ENCODE measurements around the gene CSNK1G3.

Gene CSNK1G3

GRCh38 chr5:123514615-123515355 lies 2.8 kb downstream of the CSNK1G3 start:
- DNase-seq, result no peak

DNA sequence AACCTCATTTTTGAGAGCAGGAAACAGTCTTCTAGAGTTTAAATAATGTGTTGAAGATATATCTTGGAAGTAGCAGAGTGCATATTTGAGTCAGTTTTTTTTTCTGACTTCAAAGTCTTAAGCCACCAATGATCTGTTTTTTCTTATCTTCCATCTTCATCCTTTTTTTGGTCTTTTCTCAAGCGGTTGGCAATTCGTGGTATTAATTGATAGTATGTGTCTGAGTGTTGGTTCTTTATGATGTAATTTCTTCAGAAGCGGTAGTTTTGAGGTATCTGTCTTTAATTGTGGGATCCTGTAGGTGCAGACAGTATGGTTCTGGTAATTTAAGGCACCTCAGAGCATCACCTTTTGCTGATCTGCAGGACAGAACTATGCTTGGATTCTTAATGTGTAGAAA lies 3.9 kb downstream of the CSNK1G3 start:
- DNase-seq, result no peak

DNA sequence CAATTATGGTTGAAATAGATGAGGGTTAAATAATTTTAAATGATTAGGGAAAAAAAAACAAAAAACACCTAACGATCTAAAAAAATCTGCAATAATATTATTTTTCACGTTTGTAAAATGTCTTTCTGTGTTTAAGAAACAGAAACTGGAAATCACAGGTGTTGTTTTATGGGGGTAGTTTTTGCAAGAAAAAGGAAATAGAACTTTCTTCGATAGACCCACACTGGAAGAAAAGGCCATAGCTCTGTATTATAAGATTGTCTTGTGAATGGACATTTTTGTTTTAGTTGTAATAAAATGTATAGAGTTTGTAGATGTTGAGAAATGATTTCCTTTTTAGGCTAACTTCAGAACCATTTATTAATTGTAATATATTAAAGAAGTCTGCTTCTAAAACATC lies 5.5 kb downstream of the CSNK1G3 start:
- DNase-seq, result no peak

GRCh38 chr5:123518111-123518510 lies 6.1 kb downstream of the CSNK1G3 start:
- DNase-seq, result no peak

DNA sequence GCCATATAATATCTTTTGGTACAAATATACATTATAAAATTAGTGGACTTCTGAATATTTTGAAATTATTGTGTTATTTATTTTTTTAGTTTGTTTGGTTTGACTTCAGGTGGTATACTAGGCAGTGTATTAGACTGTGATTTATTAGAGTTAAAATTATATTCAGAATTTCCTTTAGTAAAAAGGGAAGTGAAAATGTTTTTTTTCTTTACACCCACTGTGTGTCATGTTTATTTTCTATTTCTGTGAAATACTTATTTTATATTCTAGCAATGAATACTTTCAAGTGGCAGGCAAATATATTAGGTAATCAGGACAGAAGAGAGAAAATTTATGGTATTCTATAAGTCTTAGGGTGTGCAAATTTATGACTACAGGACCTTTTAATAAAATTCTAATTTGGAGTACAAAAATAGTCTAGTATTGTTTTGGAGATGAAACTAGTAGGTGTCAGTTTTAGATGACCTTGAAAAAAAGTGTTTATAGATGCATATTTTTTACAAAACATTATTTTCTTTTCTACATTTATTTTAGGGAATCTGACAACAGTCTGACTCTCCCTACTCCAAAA lies 8.8 kb downstream of the CSNK1G3 start:
- no peak for DNase-seq

- DNase-seq, result no peak
Observed at GRCh38 chr5:123524146-123524545, 12.2 kb downstream of the CSNK1G3 start.

DNA sequence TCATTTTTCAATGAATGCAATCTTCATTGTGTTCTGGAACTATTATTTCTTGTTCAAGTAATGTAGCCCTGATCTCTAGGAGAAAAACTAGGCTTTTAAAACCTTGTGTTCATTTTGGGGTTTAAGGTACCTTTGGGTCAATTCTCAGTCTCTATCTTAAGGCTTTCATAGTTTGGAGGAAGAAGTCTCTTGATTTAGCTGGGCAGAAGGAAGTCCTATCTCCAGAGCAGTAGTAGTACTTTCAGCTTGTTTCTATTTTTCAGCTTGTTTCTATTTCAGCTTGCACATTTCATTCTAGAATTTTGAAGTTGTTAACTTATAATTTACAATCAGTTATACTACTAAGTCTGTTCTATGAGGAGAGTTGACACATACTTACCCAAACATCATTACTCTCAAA lies 15.2 kb downstream of the CSNK1G3 start:
- DNase-seq, result no peak

GRCh38 chr5:123528065-123528464 lies 16.1 kb downstream of the CSNK1G3 start:
- DNase-seq, result no peak

DNA sequence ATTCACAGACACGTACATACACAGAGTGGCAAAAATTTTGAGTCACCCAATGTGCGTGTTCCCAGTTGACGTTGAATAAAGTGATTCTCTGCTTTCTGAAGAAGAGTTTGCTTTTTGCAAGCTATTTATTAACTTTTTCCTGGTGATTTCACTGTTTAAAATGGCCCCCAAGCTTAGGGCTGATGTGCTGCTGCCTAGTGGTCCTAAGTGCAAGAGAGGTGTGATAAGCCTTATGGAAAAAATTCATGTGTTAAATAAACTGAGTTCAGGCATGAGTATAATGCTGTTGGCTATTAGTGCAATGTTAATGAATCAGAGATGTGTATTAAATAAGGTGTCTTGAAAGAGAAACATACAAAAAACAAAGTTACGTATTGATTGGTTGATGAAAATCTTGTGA lies 16.9 kb downstream of the CSNK1G3 start:
- no peak for DNase-seq

- no peak for DNase-seq
Observed at GRCh38 chr5:123530728-123531127, 18.8 kb downstream of the CSNK1G3 start.

DNA sequence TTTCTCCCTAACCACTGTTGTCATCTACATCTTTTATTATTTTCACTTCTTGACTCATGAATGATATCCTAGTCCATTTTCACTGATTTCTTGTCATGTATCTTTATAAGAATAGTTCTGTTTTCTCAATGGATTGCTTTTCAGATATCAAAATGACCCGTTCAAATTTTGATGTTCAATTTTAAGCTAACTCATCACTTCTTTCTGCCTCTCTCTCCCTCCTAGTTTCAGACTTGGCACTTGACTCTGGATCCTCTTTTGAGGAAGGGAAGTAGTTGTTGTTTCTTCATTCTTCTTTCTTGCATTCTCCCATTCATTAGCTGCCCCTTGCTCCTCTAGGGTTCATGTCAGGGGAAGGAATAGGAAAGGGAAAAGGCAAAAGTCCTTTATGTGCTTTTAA lies 23.7 kb downstream of the CSNK1G3 start:
- DNase-seq, result no peak

GRCh38 chr5:123537256-123537655 lies 25.3 kb downstream of the CSNK1G3 start:
- no peak for DNase-seq

GRCh38 chr5:123537845-123538244 lies 25.9 kb downstream of the CSNK1G3 start:
- DNase-seq, result no peak

- peak; percentile 28 for DNase-seq
Observed at GRCh38 chr5:123538670-123539459, 26.9 kb downstream of the CSNK1G3 start.

DNA sequence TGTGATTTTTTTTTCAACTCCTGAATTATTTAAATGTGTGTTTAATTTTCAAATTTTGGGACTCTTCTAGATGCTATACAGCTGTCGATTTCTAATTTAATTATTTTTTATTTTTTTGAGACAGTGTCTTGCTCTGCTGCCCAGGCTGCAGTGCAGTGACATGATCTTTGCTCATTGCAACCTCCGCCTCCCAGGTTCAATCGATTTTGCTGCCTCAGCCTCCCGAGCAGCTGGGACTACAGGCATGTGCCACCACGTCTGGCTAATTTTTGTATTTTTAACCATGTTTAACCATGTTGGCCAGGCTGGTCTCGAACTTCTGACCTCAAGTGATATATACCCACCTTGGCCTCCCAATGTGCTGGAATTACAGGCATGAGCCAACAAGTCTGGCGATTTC lies 28.6 kb downstream of the CSNK1G3 start:
- no peak for DNase-seq

GRCh38 chr5:123543438-123543837 lies 31.5 kb downstream of the CSNK1G3 start:
- DNase-seq, result no peak

DNA sequence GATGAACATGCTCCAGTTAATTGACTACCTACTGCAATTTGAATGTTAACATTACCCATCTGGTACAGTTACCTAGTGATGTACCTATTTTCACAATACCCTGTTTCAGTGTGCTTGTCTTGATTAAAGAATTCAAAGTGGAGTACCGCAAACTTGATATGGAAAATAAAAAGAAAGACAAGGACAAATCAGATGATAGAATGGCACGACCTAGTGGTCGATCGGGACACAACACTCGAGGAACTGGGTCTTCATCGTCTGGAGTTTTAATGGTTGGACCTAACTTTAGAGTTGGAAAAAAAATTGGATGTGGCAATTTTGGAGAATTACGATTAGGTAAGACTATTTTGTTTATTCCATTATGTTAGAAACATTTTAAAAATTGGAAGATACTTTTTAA lies 33.5 kb downstream of the CSNK1G3 start:
- DNase-seq, result no peak

- DNase-seq, result no peak
Observed at GRCh38 chr5:123546657-123547056, 34.7 kb downstream of the CSNK1G3 start.

GRCh38 chr5:123549256-123549904 lies 37.4 kb downstream of the CSNK1G3 start:
- DNase-seq, result no peak

GRCh38 chr5:123554601-123555000 lies 42.6 kb downstream of the CSNK1G3 start:
- no peak for DNase-seq

GRCh38 chr5:123557907-123558306 lies 45.9 kb downstream of the CSNK1G3 start:
- DNase-seq, result no peak

DNA sequence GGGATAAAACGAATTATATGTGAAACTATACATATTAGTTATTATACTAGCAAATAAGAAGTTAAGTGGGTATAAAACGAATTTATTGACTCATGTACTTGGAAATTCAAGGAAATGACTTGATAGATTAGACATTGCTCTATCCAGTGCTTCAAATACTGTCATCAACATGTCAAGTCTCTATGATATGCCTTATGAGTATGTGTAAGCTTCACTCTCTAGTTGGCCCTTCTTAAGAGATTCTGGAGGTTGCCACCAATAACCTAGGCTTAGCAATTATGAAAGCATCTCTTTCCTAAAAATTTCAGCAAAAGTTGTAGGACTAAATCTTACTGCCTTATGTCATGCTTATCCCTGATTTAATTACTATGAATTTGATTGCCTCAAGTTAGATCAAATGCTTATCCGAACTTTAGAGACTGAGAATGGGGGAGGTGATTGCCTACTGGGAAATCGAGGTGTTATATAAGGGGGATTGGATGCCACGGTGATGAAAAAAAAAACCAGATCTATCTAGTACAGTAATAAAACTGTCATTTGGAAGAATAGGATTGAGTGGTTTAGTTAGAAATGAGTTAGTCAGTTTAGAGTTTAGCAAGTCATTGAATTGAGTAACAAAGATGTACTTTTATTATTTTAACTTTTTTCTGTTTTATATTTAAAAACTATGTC lies 46.9 kb downstream of the CSNK1G3 start:
- DNase-seq, result no peak

GRCh38 chr5:123559434-123559775 lies 47.4 kb downstream of the CSNK1G3 start:
- peak; percentile 55 for DNase-seq
